ENCODE data around the gene ECM2. TPM values are rescaled to one million over a fixed set of nuclear protein-coding genes. Genes with fewer than 3 reads are reported as not detected.

ECM2 gene
- polyA plus RNA-seq, 1 experiment: 2.2 TPM

- POLR2A ChIA-PET: interaction anchor here (0.6 kb wide), 1 partner anchor 121 kb away, joined by 3 read pairs; the partner anchor contains the start of gene CENPP
- H3K27me3 ChIP-seq (ENCODE audit: control insufficient read depth, insufficient read depth, low read length): no peaks in the 10 kb centered on the region
- DNase-seq (ENCODE audit: low read depth, low spot score): no peak
- no peaks in the 10 kb centered on the region for H3K9me3 ChIP-seq (ENCODE audit: control insufficient read depth, insufficient read depth, low read length)
- no peak overlapping the region for H3K4me3 ChIP-seq (ENCODE audit: low read depth, low read length)
- TF ChIP-seq, protein P1, sequence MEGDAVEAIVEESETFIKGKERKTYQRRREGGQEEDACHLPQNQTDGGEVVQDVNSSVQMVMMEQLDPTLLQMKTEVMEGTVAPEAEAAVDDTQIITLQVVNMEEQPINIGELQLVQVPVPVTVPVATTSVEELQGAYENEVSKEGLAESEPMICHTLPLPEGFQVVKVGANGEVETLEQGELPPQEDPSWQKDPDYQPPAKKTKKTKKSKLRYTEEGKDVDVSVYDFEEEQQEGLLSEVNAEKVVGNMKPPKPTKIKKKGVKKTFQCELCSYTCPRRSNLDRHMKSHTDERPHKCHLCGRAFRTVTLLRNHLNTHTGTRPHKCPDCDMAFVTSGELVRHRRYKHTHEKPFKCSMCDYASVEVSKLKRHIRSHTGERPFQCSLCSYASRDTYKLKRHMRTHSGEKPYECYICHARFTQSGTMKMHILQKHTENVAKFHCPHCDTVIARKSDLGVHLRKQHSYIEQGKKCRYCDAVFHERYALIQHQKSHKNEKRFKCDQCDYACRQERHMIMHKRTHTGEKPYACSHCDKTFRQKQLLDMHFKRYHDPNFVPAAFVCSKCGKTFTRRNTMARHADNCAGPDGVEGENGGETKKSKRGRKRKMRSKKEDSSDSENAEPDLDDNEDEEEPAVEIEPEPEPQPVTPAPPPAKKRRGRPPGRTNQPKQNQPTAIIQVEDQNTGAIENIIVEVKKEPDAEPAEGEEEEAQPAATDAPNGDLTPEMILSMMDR (IDR thresholded peaks at IDR 0.05; ENCODE audit: low read depth, low read length): no peak
- CTCF ChIA-PET: interaction anchor here (0.5 to 2.5 kb wide), 6 partner anchors 16 to 312 kb away, joined by 3 to 10 read pairs (median 6); partner anchors contain the start of gene CENPP
- no peak overlapping the region for H3K27ac ChIP-seq (ENCODE audit: low read depth, low read length)
Measured at GRCh38 chr9:92446536-92446935, 89.3 kb downstream of the ECM2 start.

Small RNAs within 50 kb of the gene (small RNA-seq; reads per million reads assigned to genes)
- gene AL157827.1 (ENCODE audit: insufficient read length, low read depth) (not detected), gene MIR4670 (ENCODE audit: insufficient read length, low read depth) (not detected)

Other genes with a start within 250 kb of the ECM2 start
- gene IARS1, start 242.3 kb downstream of the ECM2 start, polyA plus RNA-seq (2011; rRNA removed): 206 and 217 TPM in 2 replicates
- 19.1 and 27.9 TPM in 2 replicates for gene NOL8, start 210.6 kb downstream of the ECM2 start, polyA plus RNA-seq (2011; rRNA removed)
- 2.2 and 4.4 TPM in 2 replicates for gene CENPP, start 210.0 kb downstream of the ECM2 start, polyA plus RNA-seq (2011; rRNA removed)
- 1.2 and 1.3 TPM in 2 replicates for gene OGN, start 131.4 kb downstream of the ECM2 start, polyA plus RNA-seq (2011; rRNA removed)
- not detected in 2 replicates for gene OMD, start 111.5 kb downstream of the ECM2 start, polyA plus RNA-seq (2011; rRNA removed)
- 0.92 and 1.1 TPM in 2 replicates for gene ASPN, start 53.5 kb downstream of the ECM2 start, polyA plus RNA-seq (2011; rRNA removed)
- gene IPPK, start 134.1 kb upstream of the ECM2 start, polyA plus RNA-seq (2011; rRNA removed): 15.1 and 17.6 TPM in 2 replicates
- 11.2 and 13.4 TPM in 2 replicates for gene BICD2, start 228.8 kb upstream of the ECM2 start, polyA plus RNA-seq (2011; rRNA removed)